Esophagus squamous epithelium (tissue), 4 donors: ENCODE measurements around the gene IL21R.

Experiments used
- POLR2A ChIP-seq, 4 donors: fragments of 450-650 bp; IDR thresholded peaks; one replicate each; pipeline ENCODE4 v1.6.1; 2017; ENCODE audit warnings: antibody characterized with exemption in 4 of 4, mild to moderate bottlenecking in 4 of 4, moderate library complexity in 3 of 4
- TF ChIP-seq, protein P1 (sequence below), 6 experiments: fragments of 450-650 bp in 4 of 6; fragments of 200-600 bp in 2 of 6; sonication (generic) in 2 of 6; IDR thresholded peaks; one replicate each; pipeline ENCODE4 v1.5.1; 2016 to 2019; ENCODE audit warnings: antibody characterized with exemption in 6 of 6, mild to moderate bottlenecking in 4 of 6, moderate library complexity in 4 of 6

DNA sequence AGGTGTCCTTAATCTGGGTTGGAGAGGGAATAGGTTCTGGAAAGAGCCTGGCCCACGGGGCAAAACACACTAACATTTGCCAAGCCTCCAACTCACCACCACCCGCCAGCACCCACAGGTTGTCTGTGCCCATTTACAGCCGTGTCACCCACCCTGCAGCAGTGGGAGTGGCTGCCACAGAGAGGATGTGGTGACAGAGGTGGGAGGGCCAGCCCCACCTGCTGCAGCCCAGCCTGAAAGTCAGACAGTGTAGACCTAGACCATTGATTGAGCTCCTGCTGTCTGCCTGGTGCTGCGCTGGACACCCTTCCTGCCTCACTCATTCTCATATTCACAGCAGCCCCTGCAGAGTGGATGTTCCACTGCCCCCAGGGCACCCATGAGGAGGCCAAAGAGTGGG is 44.7 kb downstream of the IL21R start:
- no peak for TF ChIP-seq POLR2A (IDR thresholded peaks at IDR 0.05)
- TF ChIP-seq, protein P1, sequence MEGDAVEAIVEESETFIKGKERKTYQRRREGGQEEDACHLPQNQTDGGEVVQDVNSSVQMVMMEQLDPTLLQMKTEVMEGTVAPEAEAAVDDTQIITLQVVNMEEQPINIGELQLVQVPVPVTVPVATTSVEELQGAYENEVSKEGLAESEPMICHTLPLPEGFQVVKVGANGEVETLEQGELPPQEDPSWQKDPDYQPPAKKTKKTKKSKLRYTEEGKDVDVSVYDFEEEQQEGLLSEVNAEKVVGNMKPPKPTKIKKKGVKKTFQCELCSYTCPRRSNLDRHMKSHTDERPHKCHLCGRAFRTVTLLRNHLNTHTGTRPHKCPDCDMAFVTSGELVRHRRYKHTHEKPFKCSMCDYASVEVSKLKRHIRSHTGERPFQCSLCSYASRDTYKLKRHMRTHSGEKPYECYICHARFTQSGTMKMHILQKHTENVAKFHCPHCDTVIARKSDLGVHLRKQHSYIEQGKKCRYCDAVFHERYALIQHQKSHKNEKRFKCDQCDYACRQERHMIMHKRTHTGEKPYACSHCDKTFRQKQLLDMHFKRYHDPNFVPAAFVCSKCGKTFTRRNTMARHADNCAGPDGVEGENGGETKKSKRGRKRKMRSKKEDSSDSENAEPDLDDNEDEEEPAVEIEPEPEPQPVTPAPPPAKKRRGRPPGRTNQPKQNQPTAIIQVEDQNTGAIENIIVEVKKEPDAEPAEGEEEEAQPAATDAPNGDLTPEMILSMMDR (IDR thresholded peaks at IDR 0.05) = no peak
